ENCODE data around the gene DOCK9.

DNA sequence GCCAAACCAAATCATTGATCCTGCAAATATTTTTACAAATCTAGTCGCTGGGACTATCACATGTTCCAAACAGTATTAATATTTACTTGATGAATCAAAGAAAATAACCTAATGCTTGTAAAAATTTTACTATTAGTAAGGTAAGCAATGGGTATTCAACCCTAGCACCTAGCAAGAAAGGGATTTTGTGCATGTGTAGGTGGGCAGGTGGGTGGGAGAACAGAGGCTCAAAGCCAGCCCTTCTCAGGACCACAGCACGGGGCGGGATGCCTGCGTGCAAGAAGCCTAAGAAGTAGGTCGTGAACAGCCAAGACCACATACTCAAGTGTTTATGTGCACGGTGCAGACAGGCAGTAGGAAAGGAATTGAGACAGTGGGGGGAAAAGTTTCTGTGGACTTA is 26.6 kb downstream of the DOCK9 start:
- TF ChIP-seq, protein P1, sequence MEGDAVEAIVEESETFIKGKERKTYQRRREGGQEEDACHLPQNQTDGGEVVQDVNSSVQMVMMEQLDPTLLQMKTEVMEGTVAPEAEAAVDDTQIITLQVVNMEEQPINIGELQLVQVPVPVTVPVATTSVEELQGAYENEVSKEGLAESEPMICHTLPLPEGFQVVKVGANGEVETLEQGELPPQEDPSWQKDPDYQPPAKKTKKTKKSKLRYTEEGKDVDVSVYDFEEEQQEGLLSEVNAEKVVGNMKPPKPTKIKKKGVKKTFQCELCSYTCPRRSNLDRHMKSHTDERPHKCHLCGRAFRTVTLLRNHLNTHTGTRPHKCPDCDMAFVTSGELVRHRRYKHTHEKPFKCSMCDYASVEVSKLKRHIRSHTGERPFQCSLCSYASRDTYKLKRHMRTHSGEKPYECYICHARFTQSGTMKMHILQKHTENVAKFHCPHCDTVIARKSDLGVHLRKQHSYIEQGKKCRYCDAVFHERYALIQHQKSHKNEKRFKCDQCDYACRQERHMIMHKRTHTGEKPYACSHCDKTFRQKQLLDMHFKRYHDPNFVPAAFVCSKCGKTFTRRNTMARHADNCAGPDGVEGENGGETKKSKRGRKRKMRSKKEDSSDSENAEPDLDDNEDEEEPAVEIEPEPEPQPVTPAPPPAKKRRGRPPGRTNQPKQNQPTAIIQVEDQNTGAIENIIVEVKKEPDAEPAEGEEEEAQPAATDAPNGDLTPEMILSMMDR (conservative IDR thresholded peaks at IDR 0.05; ENCODE audit: low read depth in 2 of 2), result no peak
- TF ChIP-seq EZH2phosphoT487 (IDR thresholded peaks at IDR 0.05; ENCODE audit: unreplicated experiment), result no peak
